NCI-H146 treated with DMSO at 0.1 percent for 48 hours (cell line): ENCODE data around the gene TPP2.

Experiments
- DNase-seq: peaks from one replicate; lab custom pipeline; 2025; ENCODE audit not compliant: unreplicated experiment; lab: John Stamatoyannopoulos, UW

TPP2 gene

GRCh38 chr13:102690883-102691282 is 94.1 kb downstream of the TPP2 start:
- no peak for DNase-seq

GRCh38 chr13:102692491-102692826 is 95.7 kb downstream of the TPP2 start:
- no peak for DNase-seq

- DNase-seq = no peak
Observed at GRCh38 chr13:102693250-102693649, 96.5 kb downstream of the TPP2 start.

GRCh38 chr13:102693776-102694175 is 97.0 kb downstream of the TPP2 start:
- DNase-seq = no peak

GRCh38 chr13:102694937-102695336 is 98.2 kb downstream of the TPP2 start, which contains the start of gene METTL21C:
TSS of gene METTL21C (minus strand) at chr13:102695044. CDS start at chr13:102694498, 546 bp downstream.
- no peak for DNase-seq

- no peak for DNase-seq
Observed at GRCh38 chr13:102696465-102696864, 99.7 kb downstream of the TPP2 start.

- no peak for DNase-seq
Observed at GRCh38 chr13:102697264-102697663, 100.5 kb downstream of the TPP2 start.

GRCh38 chr13:102697929-102698648 is 101.3 kb downstream of the TPP2 start:
- no peak for DNase-seq

- DNase-seq = no peak
Observed at GRCh38 chr13:102698649-102698980, 101.8 kb downstream of the TPP2 start.

GRCh38 chr13:102699504-102699903 is 102.7 kb downstream of the TPP2 start:
- DNase-seq = no peak

- no peak for DNase-seq
Observed at GRCh38 chr13:102700088-102701031, 103.6 kb downstream of the TPP2 start.

- no peak for DNase-seq
Observed at GRCh38 chr13:102701331-102701730, 104.5 kb downstream of the TPP2 start.

- DNase-seq = no peak
Observed at GRCh38 chr13:102702965-102703725, 106.4 kb downstream of the TPP2 start.

GRCh38 chr13:102703726-102704035 is 106.9 kb downstream of the TPP2 start:
- no peak for DNase-seq

GRCh38 chr13:102704238-102705058 is 107.7 kb downstream of the TPP2 start:
- DNase-seq = no peak

- no peak for DNase-seq
Observed at GRCh38 chr13:102707467-102707866, 110.7 kb downstream of the TPP2 start.

- DNase-seq = no peak
Observed at GRCh38 chr13:102708211-102708610, 111.4 kb downstream of the TPP2 start.

GRCh38 chr13:102708991-102709390 is 112.2 kb downstream of the TPP2 start:
- DNase-seq = no peak

GRCh38 chr13:102709536-102709935 is 112.8 kb downstream of the TPP2 start:
- DNase-seq = no peak

GRCh38 chr13:102710261-102710679 is 113.5 kb downstream of the TPP2 start:
- DNase-seq = no peak

GRCh38 chr13:102715447-102715846 is 118.7 kb downstream of the TPP2 start:
- DNase-seq = no peak
